Loucy (cell line): ENCODE data around the gene MPRIP.

ENCODE experiments used
- H2AFZ ChIP-seq: fragments of 200-600 bp; sonication (generic); 2 replicates; pipeline ENCODE4 v1.6.0; 2016; ENCODE audit warnings: antibody characterized with exemption, mild to moderate bottlenecking, low read length, moderate library complexity
- H3F3A ChIP-seq: fragments of 200-600 bp; 2 replicates; pipeline ENCODE4 v1.6.0; 2016; ENCODE audit warnings: antibody characterized with exemption, low read depth, mild to moderate bottlenecking
- H3K27me3 ChIP-seq: fragments of 200-600 bp; sonication (generic); 2 replicates; pipeline ENCODE4 v1.6.1; 2014; ENCODE audit warnings: low read length, mild to moderate bottlenecking; ENCODE audit not compliant: insufficient read depth, poor library complexity, severe bottlenecking
- H3K36me3 ChIP-seq: fragments of 200-600 bp; sonication (generic); 2 replicates; pipeline ENCODE4 v1.6.1; 2016; ENCODE audit warnings: low read length; ENCODE audit not compliant: insufficient read depth
- H3K4me1 ChIP-seq: fragments of 200-600 bp; sonication (generic); 2 replicates; pipeline ENCODE4 v1.5.1; 2014; ENCODE audit warnings: low read length, mild to moderate bottlenecking; ENCODE audit not compliant: insufficient read depth, poor library complexity, severe bottlenecking
- H3K4me2 ChIP-seq: fragments of 200-600 bp; sonication (generic); 2 replicates; pipeline ENCODE4 v1.6.0; 2014; ENCODE audit warnings: antibody characterized with exemption, low read length, low read depth, mild to moderate bottlenecking; ENCODE audit not compliant: poor library complexity, severe bottlenecking
- H3K4me3 ChIP-seq: fragments of 200-600 bp; sonication (generic); 2 replicates; pipeline ENCODE4 v1.5.1; 2014; ENCODE audit warnings: low read length, mild to moderate bottlenecking, mixed read lengths; ENCODE audit not compliant: poor library complexity, severe bottlenecking
- H3K79me2 ChIP-seq: fragments of 200-600 bp; sonication (generic); 2 replicates; pipeline ENCODE4 v1.6.1; 2014; ENCODE audit warnings: low read length; ENCODE audit not compliant: insufficient read depth
- H3K9ac ChIP-seq: fragments of 200-600 bp; sonication (generic); 2 replicates; pipeline ENCODE4 v1.6.0; 2014; ENCODE audit warnings: mild to moderate bottlenecking, low read depth, low read length, moderate library complexity; ENCODE audit not compliant: poor library complexity, severe bottlenecking
- H3K9me2 ChIP-seq: fragments of 200-600 bp; sonication (generic); replicated peaks from 2 replicates; pipeline ENCODE4 v1.6.1; 2016; ENCODE audit warnings: low read depth, low read length, mixed read lengths
- H3K9me3 ChIP-seq: fragments of 200-600 bp; sonication (generic); 2 replicates; pipeline ENCODE4 v1.6.1; 2014; ENCODE audit warnings: mild to moderate bottlenecking, antibody characterized with exemption, low read length, low read depth; ENCODE audit not compliant: insufficient read depth
- H4K20me1 ChIP-seq: fragments of 200-600 bp; sonication (generic); 2 replicates; pipeline ENCODE4 v1.6.0; 2014; ENCODE audit warnings: antibody characterized with exemption, low read length, mild to moderate bottlenecking; ENCODE audit not compliant: insufficient read depth, poor library complexity, severe bottlenecking
- CTCF ChIP-seq: fragments of 200-600 bp; sonication (generic); conservative IDR thresholded peaks from 2 replicates; pipeline ENCODE4 v1.5.1; 2014; ENCODE audit warnings: mild to moderate bottlenecking, antibody characterized with exemption, low read length
- EZH2phosphoT487 ChIP-seq: fragments of 200-600 bp; IDR thresholded peaks from 2 replicates; pipeline ENCODE4 v1.6.1; 2018; ENCODE audit warnings: antibody characterized with exemption, mild to moderate bottlenecking, moderate library complexity, borderline replicate concordance

The MPRIP gene

DNA sequence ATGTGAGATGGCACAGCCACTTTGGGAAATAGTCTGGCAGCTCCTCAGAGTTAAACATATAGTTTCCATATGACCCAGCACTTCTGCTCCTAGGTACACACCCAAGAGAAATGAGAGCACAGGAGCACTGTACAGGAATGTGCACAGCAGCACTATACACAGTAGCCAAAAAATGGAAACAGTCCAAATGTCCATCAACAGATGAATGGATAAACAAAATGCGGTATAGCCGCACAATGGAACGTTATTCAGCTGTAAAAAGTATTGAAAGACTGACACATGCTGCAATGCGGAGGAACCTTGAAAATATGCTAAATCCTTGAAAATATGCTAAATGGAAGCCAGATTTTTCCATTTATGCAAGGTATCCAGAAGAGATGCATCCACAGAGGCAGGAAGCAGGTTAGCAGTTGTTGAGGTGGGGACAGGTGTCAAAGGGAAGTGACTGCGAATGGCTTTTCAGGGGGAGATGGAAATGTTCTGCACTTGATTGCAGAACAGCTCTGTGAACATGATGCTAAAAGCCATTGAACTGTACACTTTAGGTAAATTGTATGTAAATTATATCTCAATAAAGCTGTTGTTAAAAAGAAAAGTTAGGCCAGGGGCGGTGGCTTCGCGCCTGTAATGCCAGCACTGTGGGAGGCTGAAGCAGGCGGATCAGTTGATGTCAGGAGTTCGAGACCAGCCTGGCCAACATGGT, 80.7 kb downstream of the MPRIP start:
- peaks cover 77% of the 10 kb centered on the region for H3K79me2 ChIP-seq
- H3K4me2 ChIP-seq, result no peak overlapping the region
- H3K27me3 ChIP-seq, result no peaks in the 10 kb centered on the region
- no peak overlapping the region for H3K4me3 ChIP-seq
- no peak overlapping the region for H3K9ac ChIP-seq
- H2AFZ ChIP-seq, result no peak overlapping the region
- H3F3A ChIP-seq, result no peaks in the 10 kb centered on the region
- no peaks in the 10 kb centered on the region for H3K9me3 ChIP-seq
- peaks cover 31% of the 10 kb centered on the region for H4K20me1 ChIP-seq
- H3K36me3 ChIP-seq, result peaks cover 13% of the 10 kb centered on the region; the same call in 1 of the 2 replicates
- TF ChIP-seq EZH2phosphoT487 (no peak), CTCF (no peak)
- H3K4me1 ChIP-seq, result peaks cover 18% of the 10 kb centered on the region
- no peaks in the 10 kb centered on the region for H3K9me2 ChIP-seq

DNA sequence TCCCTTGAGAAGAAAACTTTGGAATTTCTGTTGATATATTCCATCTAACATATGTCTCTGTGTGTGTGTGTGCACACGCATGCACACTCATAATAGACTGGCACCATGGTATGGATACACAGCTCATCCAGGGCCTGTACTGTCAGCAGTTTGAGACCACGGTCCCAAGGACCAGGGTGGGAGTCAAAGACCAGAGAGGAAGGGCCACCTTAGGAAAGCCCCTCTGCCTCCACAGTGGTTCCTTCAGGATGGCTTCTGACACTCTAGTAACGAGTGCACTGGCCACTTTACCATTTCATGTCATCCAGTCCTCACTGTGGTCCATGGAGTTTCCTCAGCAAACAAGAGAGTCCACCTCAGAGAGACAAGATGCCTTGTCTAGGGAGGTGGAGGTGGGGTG, 82.1 kb downstream of the MPRIP start:
- H4K20me1 ChIP-seq, result peaks cover 17% of the 10 kb centered on the region
- no peaks in the 10 kb centered on the region for H3K27me3 ChIP-seq
- no peak overlapping the region for H3K4me3 ChIP-seq
- H3K36me3 ChIP-seq, result peaks cover 27% of the 10 kb centered on the region; the same call in 1 of the 2 replicates
- no peak overlapping the region for H3K4me2 ChIP-seq
- H3F3A ChIP-seq, result no peaks in the 10 kb centered on the region
- H2AFZ ChIP-seq, result no peak overlapping the region
- no peak for TF ChIP-seq CTCF
- TF ChIP-seq EZH2phosphoT487, result no peak
- H3K9ac ChIP-seq, result no peak overlapping the region
- no peaks in the 10 kb centered on the region for H3K9me3 ChIP-seq
- peaks cover 62% of the 10 kb centered on the region for H3K79me2 ChIP-seq
- no peaks in the 10 kb centered on the region for H3K9me2 ChIP-seq
- H3K4me1 ChIP-seq, result peaks cover 7% of the 10 kb centered on the region

- H3F3A ChIP-seq, result no peaks in the 10 kb centered on the region
- H3K9me2 ChIP-seq, result no peaks in the 10 kb centered on the region
- no peak overlapping the region for H3K4me2 ChIP-seq
- TF ChIP-seq EZH2phosphoT487 (no peak), CTCF (no peak)
- no peaks in the 10 kb centered on the region for H3K27me3 ChIP-seq
- no peak overlapping the region for H3K9ac ChIP-seq
- H3K36me3 ChIP-seq, result peaks cover 38% of the 10 kb centered on the region; the same call in 1 of the 2 replicates
- H2AFZ ChIP-seq, result no peak overlapping the region
- H3K79me2 ChIP-seq, result peaks cover 52% of the 10 kb centered on the region
- no peaks in the 10 kb centered on the region for H3K9me3 ChIP-seq
- no peak overlapping the region for H3K4me3 ChIP-seq
- H3K4me1 ChIP-seq, result peaks cover 5% of the 10 kb centered on the region
- peaks cover 17% of the 10 kb centered on the region for H4K20me1 ChIP-seq
Observed at GRCh38 chr17:17125136-17126084, 83.2 kb downstream of the MPRIP start.
